GM19328 (cell line): ENCODE measurements around the gene ABCD1.
"Not testable (repeated sequence)": the region's sequence is repeated elsewhere in the genome, so short reads cannot be mapped to it uniquely, and the experiment has no call there.

Source experiments
- ATAC-seq: cut with Tn5 transposase; IDR thresholded peaks from one replicate; pipeline ENCODE4 v1.9.1; 2021; ENCODE audit warnings: mild to moderate bottlenecking, moderate library complexity; ENCODE audit not compliant: unreplicated experiment

Gene ABCD1

GRCh38 chrX:153724252-153725038 is at the start of gene ABCD1, which contains the start of gene BCAP31:
Gene ABCD1, plus strand, starts transcription at chrX:153724856. Its CDS starts 411 bp downstream, at chrX:153725267.
Gene BCAP31, minus strand, starts transcription at chrX:153724387. Its CDS starts 1,143 bp downstream, at chrX:153723244.
- peak; percentile 55 for ATAC-seq

GRCh38 chrX:153681175-153681574 is 43.5 kb upstream of the ABCD1 start:
- no peak for ATAC-seq

- not testable (repeated sequence) for ATAC-seq
These were observed 41.2 kb upstream of the ABCD1 start for GRCh38 chrX:153683486-153683885.

GRCh38 chrX:153684467-153685155 is 40.0 kb upstream of the ABCD1 start:
- no peak for ATAC-seq

GRCh38 chrX:153685156-153685536 is 39.5 kb upstream of the ABCD1 start:
- ATAC-seq = no peak

- no peak for ATAC-seq
These were observed 38.6 kb upstream of the ABCD1 start for GRCh38 chrX:153685751-153686696.

GRCh38 chrX:153686711-153687110 is 37.9 kb upstream of the ABCD1 start:
- ATAC-seq = no peak

GRCh38 chrX:153687121-153688039 is 37.3 kb upstream of the ABCD1 start, which contains the start of gene SLC6A8:
Gene SLC6A8, plus strand, starts transcription at chrX:153687926. Its CDS starts 649 bp downstream, at chrX:153688575.
- no peak for ATAC-seq

- ATAC-seq = no peak
These were observed 36.6 kb upstream of the ABCD1 start for GRCh38 chrX:153688071-153688470.

GRCh38 chrX:153688506-153688905 is 36.1 kb upstream of the ABCD1 start:
- ATAC-seq = no peak

- no peak for ATAC-seq
These were observed 35.6 kb upstream of the ABCD1 start for GRCh38 chrX:153688911-153689590.

GRCh38 chrX:153689654-153690465 is 34.8 kb upstream of the ABCD1 start:
- no peak for ATAC-seq

- no peak for ATAC-seq
These were observed 34.2 kb upstream of the ABCD1 start for GRCh38 chrX:153690466-153690865.

GRCh38 chrX:153691032-153691827 is 33.4 kb upstream of the ABCD1 start:
- not testable (repeated sequence) for ATAC-seq

- no peak for ATAC-seq
These were observed 32.7 kb upstream of the ABCD1 start for GRCh38 chrX:153692003-153692402.

GRCh38 chrX:153692611-153693156 is 32.0 kb upstream of the ABCD1 start:
- ATAC-seq = no peak
